SK-N-SH (cell line): Measurements from ENCODE around the gene DOK4. TPM values are rescaled to one million over a fixed set of nuclear protein-coding genes. Genes with fewer than 3 reads are reported as not detected.

ENCODE experiments used
- CTCF ChIA-PET: fragments of 300-600, 350-600 bp; formaldehyde crosslinking; extraction: SDS; loops from one replicate; lab custom pipeline; 2021; lab: Yijun Ruan, JAX
- POLR2A ChIA-PET: fragments of 350-600 bp; sonication (Branson Sonifier 250); formaldehyde crosslinking; extraction: SDS; loops from one replicate; lab custom pipeline; 2020; ENCODE audit warnings: antibody characterized with exemption, inconsistent platforms; lab: Yijun Ruan, JAX
- DNase-seq: peaks from one replicate; pipeline ENCODE4 v3.0.0; 2012
- H2AFZ ChIP-seq: fragments of 200-600 bp; sonication (generic); 2 replicates; pipeline ENCODE4 v1.8.1; 2016; ENCODE audit warnings: antibody characterized with exemption, mild to moderate bottlenecking, low read depth
- H3F3A ChIP-seq: fragments of 200-600 bp; sonication (generic); replicated peaks from 2 replicates; pipeline ENCODE3; 2016; ENCODE audit warnings: antibody characterized with exemption, mild to moderate bottlenecking; ENCODE audit not compliant: insufficient read depth
- H3K27ac ChIP-seq, 2 experiments: fragments of 200-500 bp in 1 of 2; fragments of 200-600 bp in 1 of 2; sonication (Bioruptor generic) in 1 of 2; sonication (generic), shearing (Covaris generic) in 1 of 2; 2 replicates each; pipeline versions ENCODE4 v1.5.1 to v1.6.1; 2014 to 2016; ENCODE audit warnings: low read depth in 2 of 2, inconsistent platforms in 1 of 2, low read length in 1 of 2, mild to moderate bottlenecking in 1 of 2, mixed read lengths in 1 of 2
- H3K27me3 ChIP-seq: fragments of 200-600 bp; sonication (generic), shearing (Covaris generic); 2 replicates; pipeline ENCODE4 v1.6.1; 2016; ENCODE audit warnings: mixed run types; ENCODE audit not compliant: insufficient read depth
- H3K36me3 ChIP-seq, 2 experiments: fragments of 200-500 bp in 1 of 2; fragments of 200-600 bp in 1 of 2; sonication (Bioruptor generic) in 1 of 2; sonication (generic) in 1 of 2; replicated peaks in 1 of 2; 2 replicates each; pipeline versions ENCODE3 to v1.5.1; 2014 to 2016; ENCODE audit warnings: low read length in 1 of 2, mild to moderate bottlenecking in 1 of 2; ENCODE audit not compliant: insufficient read depth in 2 of 2, control insufficient read depth in 1 of 2
- H3K4me1 ChIP-seq, 2 experiments: fragments of 200-500 bp in 1 of 2; fragments of 200-600 bp in 1 of 2; sonication (Bioruptor generic) in 1 of 2; sonication (generic), shearing (Covaris generic) in 1 of 2; 2 replicates each; pipeline versions ENCODE4 v1.5.1 to v1.6.1; 2014 to 2016; ENCODE audit warnings: low read depth in 1 of 2, low read length in 1 of 2, mixed run types in 1 of 2; ENCODE audit not compliant: insufficient read depth in 2 of 2, control insufficient read depth in 1 of 2
- H3K4me2 ChIP-seq: fragments of 200-600 bp; sonication (generic), shearing (Covaris generic); 2 replicates; pipeline ENCODE4 v1.6.1; 2017; ENCODE audit warnings: mixed run types
- H3K4me3 ChIP-seq, 2 experiments: fragments of 200-500 bp in 1 of 2; fragments of 200-600 bp in 1 of 2; sonication (Bioruptor generic) in 1 of 2; sonication (generic), shearing (Covaris generic) in 1 of 2; 2 replicates each; pipeline versions ENCODE4 v1.5.1 to v1.8.1; 2014 to 2016; ENCODE audit warnings: low read depth in 2 of 2, inconsistent platforms in 1 of 2, low read length in 1 of 2, mild to moderate bottlenecking in 1 of 2, mixed read lengths in 1 of 2, moderate library complexity in 1 of 2
- H3K79me2 ChIP-seq: fragments of 200-600 bp; sonication (generic); 2 replicates; pipeline ENCODE4 v1.8.1; 2017; ENCODE audit warnings: mild to moderate bottlenecking; ENCODE audit not compliant: insufficient read depth
- H3K9ac ChIP-seq: fragments of 200-600 bp; sonication (generic); 2 replicates; pipeline ENCODE4 v1.6.1; 2017; ENCODE audit warnings: mixed run types
- H3K9me2 ChIP-seq: fragments of 200-600 bp; sonication (generic); 2 replicates; pipeline ENCODE4 v1.6.1; 2017; ENCODE audit warnings: mixed run types
- H3K9me3 ChIP-seq: fragments of 200-600 bp; sonication (generic); 2 replicates; pipeline ENCODE4 v1.6.1; 2017; ENCODE audit warnings: mixed run types, mild to moderate bottlenecking, moderate library complexity
- H4K20me1 ChIP-seq: fragments of 200-600 bp; sonication (generic); 2 replicates; pipeline ENCODE4 v1.6.1; 2017; ENCODE audit warnings: mild to moderate bottlenecking, mixed run types; ENCODE audit not compliant: insufficient read depth
- CHD2 ChIP-seq: fragments of 150-350 bp; IDR thresholded peaks from 2 replicates; pipeline ENCODE4 v1.6.1; 2018; ENCODE audit warnings: low read length; ENCODE audit not compliant: partially characterized antibody
- ELF1 ChIP-seq: IDR thresholded peaks from 2 replicates; pipeline ENCODE4 v1.4.0; 2012
- EZH2phosphoT487 ChIP-seq: fragments of 200-600 bp; sonication (generic); IDR thresholded peaks from 2 replicates; pipeline ENCODE4 v1.6.1; 2017; ENCODE audit warnings: low read depth, mixed run types, mild to moderate bottlenecking, antibody characterized with exemption, moderate library complexity, borderline replicate concordance
- FOXM1 ChIP-seq: IDR thresholded peaks from 2 replicates; pipeline ENCODE4 v1.4.0; 2012; ENCODE audit warnings: low read depth, mild to moderate bottlenecking
- GATA2 ChIP-seq: sonication (generic); formaldehyde crosslinking; IDR thresholded peaks from 2 replicates; pipeline ENCODE4 v1.5.0; 2020; ENCODE audit warnings: mild to moderate bottlenecking, missing genetic modification reagents
- MEF2A ChIP-seq: IDR thresholded peaks from 2 replicates; pipeline ENCODE4 v1.4.0; 2012; ENCODE audit warnings: low read depth, borderline replicate concordance
- RXRA ChIP-seq: IDR thresholded peaks from 2 replicates; pipeline ENCODE4 v1.4.0; 2012; ENCODE audit warnings: low read depth, mild to moderate bottlenecking, borderline replicate concordance
- SIN3A ChIP-seq: IDR thresholded peaks from 2 replicates; pipeline ENCODE4 v1.6.1; 2012; ENCODE audit warnings: low read depth, mild to moderate bottlenecking, low read length, moderate library complexity, borderline replicate concordance
- SMC3 ChIP-seq: IDR thresholded peaks from 2 replicates; pipeline ENCODE4 v1.6.1; 2012; ENCODE audit warnings: low read depth, low read length, improper control_type of control experiment
- TEAD4 ChIP-seq: IDR thresholded peaks from 2 replicates; pipeline ENCODE4 v1.4.0; 2012; ENCODE audit warnings: mild to moderate bottlenecking, borderline replicate concordance; ENCODE audit not compliant: insufficient read depth
- WGBS: methylation state at CpG from one replicate; pipeline ENCODE4 v1.1.6; 2017; ENCODE audit warnings: low lambda C conversion rate; 5-methylcytosine and 5-hydroxymethylcytosine counted together
- polyA plus RNA-seq, 3 experiments: library from polyadenylated mRNA; depleted of rRNA; stranded (reverse); fragments of >200 nt; gene quantifications; 2 replicates each; pipeline ENCODE4 v1.2.3, GENCODE V29; 2012
- TF ChIP-seq, protein P1 (sequence below): fragments of 150-350 bp; IDR thresholded peaks from 2 replicates; pipeline ENCODE4 v1.6.1; 2016; ENCODE audit warnings: mild to moderate bottlenecking, low read depth, low read length
- TF ChIP-seq, protein P2 (sequence below): IDR thresholded peaks from 2 replicates; pipeline ENCODE4 v1.6.1; 2012; ENCODE audit warnings: mild to moderate bottlenecking, low read depth, low read length, moderate library complexity
- TF ChIP-seq, protein P3 (sequence below): fragments of 150-350 bp; IDR thresholded peaks from 2 replicates; pipeline ENCODE4 v1.6.1; 2017; ENCODE audit warnings: antibody characterized with exemption, low read length, low read depth, borderline replicate concordance

DOK4 gene
- polyA plus RNA-seq, 1 of the 3 experiments (the other 2 are of a cell fraction) = 28.4 TPM

DNA sequence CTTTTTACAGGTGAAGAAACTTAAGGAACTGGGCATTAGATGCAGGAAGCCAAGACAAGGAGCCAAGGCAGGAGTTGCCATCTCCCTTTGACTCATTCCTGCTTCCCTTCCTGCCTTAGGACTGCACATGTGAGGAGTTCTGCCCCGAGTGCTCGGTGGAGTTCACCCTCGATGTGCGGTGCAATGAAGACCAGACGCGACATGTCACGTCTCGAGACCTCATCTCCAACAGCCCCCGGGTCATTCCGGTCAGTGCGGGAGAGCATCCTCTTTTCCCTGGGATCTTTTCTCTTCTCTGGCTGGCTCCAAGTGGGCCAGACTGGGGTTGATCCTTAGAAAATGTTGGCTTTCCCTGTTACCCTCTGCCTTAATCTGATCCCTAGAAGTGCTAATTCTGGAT lies 17.2 kb downstream of the DOK4 start:
- Histone ChIP-seq H3K4me1 (peaks cover 2 to 53% of the 10 kb centered on the region in 2 experiments; a peak in 2 of 4 replicates), H3K79me2 (peaks cover 19% of the 10 kb centered on the region; the same call in 1 of the 2 replicates), H3K9me3 (no peaks in the 10 kb centered on the region), H3K4me3 (no peak overlapping the region), H4K20me1 (0 out of 2 replicates have a peak, but pooled peaks cover 3% of the 10 kb centered on the region), H3K36me3 (peaks cover 58 to 89% of the 10 kb centered on the region in 2 experiments), H2AFZ (no peak overlapping the region), H3F3A (peaks cover 4% of the 10 kb centered on the region), H3K27me3 (no peaks in the 10 kb centered on the region), H3K9ac (no peak overlapping the region), H3K27ac (peak overlapping the region in 1 of 2 experiments; percentile 95; a peak in 2 of 4 replicates), H3K9me2 (no peaks in the 10 kb centered on the region), H3K4me2 (no peak overlapping the region)
- ChIA-PET POLR2A (no interaction called here), CTCF (interaction anchor here (1.1 to 21.0 kb wide), 2 partner anchors 45 to 52 kb away, joined by 3 to 354 read pairs; no protein-coding TSS in a partner anchor)
- DNase-seq = no peak
- TF ChIP-seq, protein P1, sequence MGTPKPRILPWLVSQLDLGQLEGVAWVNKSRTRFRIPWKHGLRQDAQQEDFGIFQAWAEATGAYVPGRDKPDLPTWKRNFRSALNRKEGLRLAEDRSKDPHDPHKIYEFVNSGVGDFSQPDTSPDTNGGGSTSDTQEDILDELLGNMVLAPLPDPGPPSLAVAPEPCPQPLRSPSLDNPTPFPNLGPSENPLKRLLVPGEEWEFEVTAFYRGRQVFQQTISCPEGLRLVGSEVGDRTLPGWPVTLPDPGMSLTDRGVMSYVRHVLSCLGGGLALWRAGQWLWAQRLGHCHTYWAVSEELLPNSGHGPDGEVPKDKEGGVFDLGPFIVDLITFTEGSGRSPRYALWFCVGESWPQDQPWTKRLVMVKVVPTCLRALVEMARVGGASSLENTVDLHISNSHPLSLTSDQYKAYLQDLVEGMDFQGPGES = no peak
- TF ChIP-seq CHD2 (no peak), GATA2 (CRISPR knock-in tag) (no peak), MEF2A (no peak), ELF1 (no peak), FOXM1 (no peak), TEAD4 (no peak), SMC3 (no peak), RXRA (no peak), SIN3A (no peak), EZH2phosphoT487 (no peak)
- TF ChIP-seq, protein P2, sequence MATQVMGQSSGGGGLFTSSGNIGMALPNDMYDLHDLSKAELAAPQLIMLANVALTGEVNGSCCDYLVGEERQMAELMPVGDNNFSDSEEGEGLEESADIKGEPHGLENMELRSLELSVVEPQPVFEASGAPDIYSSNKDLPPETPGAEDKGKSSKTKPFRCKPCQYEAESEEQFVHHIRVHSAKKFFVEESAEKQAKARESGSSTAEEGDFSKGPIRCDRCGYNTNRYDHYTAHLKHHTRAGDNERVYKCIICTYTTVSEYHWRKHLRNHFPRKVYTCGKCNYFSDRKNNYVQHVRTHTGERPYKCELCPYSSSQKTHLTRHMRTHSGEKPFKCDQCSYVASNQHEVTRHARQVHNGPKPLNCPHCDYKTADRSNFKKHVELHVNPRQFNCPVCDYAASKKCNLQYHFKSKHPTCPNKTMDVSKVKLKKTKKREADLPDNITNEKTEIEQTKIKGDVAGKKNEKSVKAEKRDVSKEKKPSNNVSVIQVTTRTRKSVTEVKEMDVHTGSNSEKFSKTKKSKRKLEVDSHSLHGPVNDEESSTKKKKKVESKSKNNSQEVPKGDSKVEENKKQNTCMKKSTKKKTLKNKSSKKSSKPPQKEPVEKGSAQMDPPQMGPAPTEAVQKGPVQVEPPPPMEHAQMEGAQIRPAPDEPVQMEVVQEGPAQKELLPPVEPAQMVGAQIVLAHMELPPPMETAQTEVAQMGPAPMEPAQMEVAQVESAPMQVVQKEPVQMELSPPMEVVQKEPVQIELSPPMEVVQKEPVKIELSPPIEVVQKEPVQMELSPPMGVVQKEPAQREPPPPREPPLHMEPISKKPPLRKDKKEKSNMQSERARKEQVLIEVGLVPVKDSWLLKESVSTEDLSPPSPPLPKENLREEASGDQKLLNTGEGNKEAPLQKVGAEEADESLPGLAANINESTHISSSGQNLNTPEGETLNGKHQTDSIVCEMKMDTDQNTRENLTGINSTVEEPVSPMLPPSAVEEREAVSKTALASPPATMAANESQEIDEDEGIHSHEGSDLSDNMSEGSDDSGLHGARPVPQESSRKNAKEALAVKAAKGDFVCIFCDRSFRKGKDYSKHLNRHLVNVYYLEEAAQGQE = no peak
- TF ChIP-seq, protein P3, sequence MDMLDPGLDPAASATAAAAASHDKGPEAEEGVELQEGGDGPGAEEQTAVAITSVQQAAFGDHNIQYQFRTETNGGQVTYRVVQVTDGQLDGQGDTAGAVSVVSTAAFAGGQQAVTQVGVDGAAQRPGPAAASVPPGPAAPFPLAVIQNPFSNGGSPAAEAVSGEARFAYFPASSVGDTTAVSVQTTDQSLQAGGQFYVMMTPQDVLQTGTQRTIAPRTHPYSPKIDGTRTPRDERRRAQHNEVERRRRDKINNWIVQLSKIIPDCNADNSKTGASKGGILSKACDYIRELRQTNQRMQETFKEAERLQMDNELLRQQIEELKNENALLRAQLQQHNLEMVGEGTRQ = no peak
- 84% methylated on average over 8 of the region's 11 CpGs for WGBS
